Hematopoietic multipotent progenitor cell treated with erythropoietin and hydrocortisone succinate and interleukin-3 and kit ligand, for 17 days (in vitro differentiated cells): ENCODE data around the gene JPT2.

Experiments used
- DNase-seq: peaks from one replicate; pipeline ENCODE4 v3.0.0-alpha.2; 2015; ENCODE audit warnings: low spot score

JPT2 gene

DNA sequence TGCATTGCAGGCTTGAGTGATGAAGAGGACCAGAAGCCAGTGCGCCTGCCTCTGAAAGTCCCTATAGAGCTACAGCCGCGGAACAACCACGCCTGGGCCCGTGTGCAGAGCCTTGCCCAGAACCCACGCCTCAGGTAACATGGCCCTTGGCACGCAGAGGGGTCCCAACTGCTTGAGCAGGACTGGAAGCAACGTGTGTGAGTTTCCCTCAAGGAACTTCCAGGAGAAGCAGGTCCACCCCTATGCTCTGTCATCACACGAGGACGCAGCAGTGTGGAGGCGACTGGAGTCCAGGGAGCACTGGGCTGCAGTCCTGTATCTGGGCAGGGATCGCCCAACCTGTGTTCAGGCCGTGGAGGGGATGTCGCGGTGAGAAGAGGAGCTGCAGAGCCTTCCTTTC lies 25.1 kb upstream of the JPT2 start:
- no peak for DNase-seq

DNA sequence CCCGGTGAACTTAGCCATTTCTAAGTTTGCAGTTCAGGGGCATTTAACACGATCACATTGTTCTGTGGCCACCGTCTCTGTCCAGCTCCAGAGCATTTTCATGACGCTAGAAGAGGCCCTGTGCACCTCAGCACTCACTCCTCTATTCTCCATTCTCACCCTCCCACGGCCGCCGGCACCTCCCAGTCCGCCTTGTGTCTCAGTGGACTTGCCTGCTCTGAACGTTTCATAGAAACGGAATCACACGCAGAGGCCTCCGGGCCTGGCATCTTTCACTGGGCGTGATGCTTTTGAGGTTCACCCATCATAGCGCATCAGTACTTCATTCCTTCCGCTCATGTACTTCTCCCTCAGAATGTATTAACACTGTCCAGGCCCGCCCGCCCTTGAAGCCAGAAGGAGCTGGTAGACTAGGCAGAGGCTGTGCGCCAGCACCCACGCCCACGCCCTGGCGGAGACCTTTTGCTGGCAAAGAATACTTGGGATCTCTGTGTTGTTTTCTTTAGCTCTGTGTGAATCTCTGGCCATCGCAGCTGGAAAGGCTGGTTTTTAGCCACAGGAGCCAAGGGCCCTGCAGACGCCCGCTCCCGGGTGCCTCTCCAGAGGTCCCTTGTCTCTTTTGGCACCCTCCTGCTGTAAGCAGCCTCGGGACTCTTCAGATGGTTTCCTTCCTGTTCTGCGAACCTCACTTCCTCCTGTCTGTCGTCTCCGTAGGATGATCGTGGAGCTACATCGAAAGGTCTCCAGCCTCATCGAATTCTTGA lies 23.4 kb upstream of the JPT2 start:
- DNase-seq: no peak

DNA sequence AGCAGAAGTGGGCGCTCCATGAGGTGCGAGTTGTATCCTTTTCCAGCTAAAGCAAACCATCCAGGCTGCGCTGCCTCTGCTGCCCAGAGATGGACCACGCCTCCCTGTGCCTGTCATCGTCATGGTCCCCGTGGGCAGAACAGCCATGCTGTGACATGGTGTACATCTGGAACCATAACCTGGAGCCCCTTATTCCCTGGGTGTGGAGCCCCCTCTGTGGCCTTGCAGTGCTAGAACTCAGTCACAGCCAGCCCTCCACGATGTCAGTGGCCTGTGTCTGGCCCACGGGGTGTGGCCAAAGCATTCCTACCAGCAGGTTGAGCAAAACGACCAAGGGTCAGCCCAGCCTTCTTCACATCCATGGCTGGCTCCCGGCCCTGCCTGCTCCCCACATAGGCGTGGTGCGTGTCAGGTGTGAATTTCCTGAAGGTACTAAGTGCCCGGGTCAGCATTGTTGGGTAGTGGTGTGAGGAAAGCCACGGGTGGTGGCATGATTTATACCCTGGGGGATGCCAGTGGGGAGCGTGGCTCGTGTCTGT lies 22.7 kb upstream of the JPT2 start:
- no peak for DNase-seq

DNA sequence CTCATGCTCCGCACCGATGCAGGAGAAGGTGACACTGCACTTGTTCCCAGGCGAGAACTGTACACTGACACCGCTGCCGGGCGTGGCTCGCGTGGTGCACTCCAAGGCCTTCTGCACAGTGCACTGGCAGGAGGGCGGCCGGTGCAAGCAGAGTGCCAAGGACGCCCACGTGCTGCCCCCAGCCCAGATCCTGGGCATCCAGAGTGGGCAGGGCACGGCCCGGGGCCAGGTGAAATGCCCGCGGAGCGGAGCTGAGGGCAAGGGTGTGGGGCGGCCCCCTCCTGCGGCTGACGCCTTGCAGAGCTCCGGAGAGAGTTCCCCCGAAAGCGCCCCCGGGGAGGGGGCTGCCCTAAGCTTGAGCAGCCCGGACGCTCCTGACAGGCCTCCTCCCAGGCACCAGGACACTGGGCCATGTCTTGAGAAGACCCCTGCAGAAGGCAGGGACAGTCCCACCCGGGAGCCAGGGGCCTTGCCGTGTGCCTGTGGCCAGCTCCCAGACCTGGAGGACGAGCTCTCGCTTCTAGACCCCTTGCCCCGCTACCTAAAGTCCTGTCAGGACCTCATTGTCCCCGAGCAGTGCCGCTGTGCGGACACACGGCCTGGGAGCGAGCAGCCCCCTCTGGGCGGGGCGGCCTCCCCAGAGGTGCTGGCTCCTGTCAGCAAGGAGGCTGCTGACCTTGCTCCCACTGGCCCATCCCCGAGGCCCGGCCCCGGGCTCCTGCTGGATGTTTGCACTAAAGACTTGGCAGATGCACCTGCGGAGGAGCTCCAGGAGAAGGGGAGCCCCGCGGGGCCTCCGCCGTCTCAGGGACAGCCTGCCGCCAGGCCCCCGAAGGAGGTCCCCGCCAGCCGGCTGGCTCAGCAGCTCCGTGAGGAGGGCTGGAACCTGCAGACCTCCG lies 21.9 kb upstream of the JPT2 start:
- DNase-seq: no peak

DNA sequence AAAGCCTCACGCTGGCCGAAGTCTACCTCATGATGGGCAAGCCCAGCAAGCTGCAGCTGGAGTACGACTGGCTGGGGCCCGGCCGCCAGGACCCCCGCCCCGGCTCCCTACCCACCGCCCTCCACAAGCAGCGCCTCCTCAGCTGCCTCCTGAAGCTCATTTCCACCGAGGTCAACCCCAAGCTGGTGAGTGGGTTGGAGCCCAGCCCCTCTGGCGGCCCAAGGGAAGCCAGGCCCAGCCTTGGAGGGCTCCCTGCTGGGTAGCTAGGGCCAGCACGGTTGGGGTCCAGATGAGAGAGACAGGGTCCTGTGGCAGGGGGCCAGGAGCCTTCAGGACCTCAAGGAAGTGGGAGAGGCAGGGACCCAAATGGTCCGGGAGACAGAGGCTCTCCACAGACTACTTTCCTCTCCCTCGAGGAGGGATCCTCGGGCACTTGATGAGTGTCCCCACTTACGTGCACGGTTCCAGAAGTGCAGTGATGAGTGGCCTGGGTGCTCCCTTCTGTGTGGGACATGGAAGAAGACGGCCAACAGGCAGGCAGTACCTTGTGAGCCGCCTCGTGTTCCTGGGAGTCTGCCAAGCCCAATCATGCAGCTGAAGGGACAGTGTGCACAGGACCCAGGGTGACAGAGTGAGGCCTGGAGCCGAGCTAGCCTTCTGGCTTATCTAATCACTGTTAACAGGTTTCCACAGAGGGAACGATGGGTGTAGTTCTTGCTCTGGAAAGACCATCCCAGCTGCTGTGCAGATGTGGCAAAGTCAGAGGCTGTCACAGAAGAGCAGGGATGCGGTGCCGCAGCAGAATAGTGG lies 21.1 kb upstream of the JPT2 start:
- DNase-seq: peak; percentile 50

DNA sequence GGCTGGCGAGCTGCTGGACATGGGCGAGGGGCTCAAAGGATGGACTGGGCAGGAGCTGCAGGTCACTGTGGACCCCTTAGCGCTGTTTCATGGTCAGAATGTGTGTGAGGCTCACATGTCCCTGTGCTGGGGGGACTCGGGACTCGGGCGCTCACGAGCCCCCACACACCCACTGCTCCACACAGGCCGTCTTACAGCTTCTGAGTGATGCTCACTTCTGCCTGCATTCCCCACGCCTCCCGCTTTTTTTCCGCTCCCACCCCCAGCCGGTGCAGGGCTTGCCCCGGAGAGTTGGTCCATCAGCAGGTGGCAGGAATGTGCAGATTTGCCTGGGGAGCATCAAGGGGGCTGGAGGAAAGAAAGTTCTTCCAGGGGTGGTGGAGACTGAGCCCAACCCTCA lies 20.2 kb upstream of the JPT2 start:
- no peak for DNase-seq

DNA sequence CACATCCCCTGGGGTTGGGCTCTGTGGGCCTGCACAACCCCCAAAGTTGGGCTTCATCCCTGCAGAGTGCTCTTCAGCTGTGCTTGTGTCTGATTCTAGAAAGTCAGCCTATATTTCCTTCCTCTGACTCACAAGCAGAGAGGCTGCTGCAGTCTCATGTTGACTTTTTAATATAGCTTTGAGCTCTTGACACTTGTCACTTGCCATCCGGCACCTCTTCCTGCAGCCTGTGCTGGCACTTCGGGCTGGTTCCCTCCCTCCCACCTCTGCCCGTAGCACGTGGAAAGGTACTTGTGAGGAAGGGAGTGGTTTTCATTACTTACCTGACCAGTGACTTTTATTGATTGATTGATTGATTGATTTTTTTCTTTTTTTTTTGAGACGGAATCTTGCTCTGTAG lies 19.0 kb upstream of the JPT2 start:
- no peak for DNase-seq

DNA sequence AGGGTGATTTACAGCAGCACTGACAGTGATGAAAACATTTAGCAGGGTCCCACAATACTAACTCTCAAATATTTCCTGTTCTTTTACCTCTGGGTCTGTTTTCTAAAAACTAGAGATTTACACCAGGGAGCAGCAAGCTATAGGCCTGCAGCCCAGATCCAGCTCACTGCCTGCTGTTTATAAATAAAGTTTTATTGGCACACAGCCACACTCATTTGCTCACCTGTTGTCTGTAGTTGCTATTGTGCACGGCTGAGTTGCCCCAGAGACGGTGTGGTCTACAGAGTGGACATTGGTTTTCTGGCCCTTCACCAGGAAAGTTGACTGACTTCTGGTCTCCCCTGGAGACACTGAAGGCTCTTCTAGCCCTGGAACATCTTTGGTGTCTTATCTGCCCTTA lies 16.3 kb upstream of the JPT2 start:
- no peak for DNase-seq

DNA sequence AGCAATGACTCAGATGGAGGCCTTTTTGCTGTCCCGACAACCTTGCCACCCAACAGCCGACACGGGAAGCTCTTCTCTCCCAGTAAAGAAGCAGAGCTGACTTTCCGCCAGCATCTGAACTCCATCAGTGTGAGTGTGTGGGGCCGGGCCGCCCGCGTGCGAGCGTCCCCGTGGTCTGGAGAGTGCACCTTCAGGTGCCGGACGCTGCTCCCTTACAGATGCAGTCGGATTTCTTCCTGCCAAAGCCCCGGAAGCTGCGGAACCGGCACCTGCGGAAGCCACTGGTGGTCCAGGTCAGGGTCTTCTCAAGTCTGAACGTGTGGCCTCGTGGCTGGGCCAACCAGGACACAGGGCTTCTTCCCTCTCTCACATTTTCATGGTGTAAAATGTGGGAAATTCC lies 15.5 kb upstream of the JPT2 start:
- no peak for DNase-seq

DNA sequence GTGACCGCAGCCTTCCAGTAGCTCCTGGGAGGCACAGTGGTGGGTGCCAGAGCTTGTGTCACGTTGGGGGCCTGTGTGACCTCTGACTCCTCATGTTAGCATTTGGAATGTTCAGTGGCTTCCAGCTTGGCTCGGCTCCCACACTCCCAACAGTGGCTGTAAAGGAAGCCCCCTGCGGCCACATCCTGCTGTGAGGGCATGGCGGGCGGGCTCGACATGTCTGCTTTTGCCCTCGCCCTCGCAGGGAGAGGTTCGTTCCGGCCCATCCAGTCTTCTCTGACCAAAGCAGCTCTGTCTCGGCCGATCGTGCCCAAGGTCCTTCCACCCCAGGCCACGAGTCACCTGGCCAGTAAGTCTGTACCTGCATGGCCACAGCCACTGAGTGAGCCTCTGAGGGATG lies 12.2 kb upstream of the JPT2 start:
- DNase-seq: no peak

DNA sequence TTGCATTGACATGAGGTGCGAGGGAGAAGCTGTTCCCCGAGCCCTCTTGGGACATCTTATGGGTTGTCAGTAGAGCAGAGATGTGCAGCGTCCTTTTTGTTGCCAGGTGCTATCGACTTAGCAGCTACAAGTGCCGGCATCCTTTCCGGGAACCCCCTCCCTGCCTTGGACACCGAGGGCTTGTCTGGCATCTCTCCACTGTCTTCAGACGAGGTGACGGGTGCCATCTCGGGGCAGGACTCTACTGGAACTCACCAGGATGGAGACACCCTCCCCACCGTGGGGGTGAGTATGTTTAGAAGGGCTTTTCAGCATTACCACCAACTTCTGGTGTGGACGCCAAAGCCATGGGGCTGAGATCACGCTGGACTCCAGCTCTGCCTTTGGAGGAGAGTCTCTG lies 11.8 kb upstream of the JPT2 start:
- DNase-seq: no peak

DNA sequence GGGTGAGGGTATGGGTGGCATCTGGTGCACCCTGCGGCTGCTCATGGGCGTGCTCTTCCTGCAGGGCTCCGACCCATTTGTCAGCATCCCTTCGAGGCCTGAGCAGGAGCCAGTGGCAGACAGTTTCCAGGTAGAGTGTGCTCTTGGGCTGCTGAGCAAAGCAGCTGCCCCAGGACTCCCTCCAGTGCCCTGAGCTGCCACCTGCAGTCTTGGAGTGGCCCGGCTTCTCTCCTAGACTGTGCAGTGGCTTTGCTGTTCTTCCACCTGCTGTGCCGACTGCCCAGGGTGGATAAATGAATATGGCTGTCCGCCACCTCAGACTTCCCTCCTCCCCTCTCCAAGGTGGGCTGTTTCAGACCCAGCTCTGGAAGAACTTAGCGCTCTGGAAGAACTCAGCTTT lies 10.8 kb upstream of the JPT2 start:
- DNase-seq: no peak

DNA sequence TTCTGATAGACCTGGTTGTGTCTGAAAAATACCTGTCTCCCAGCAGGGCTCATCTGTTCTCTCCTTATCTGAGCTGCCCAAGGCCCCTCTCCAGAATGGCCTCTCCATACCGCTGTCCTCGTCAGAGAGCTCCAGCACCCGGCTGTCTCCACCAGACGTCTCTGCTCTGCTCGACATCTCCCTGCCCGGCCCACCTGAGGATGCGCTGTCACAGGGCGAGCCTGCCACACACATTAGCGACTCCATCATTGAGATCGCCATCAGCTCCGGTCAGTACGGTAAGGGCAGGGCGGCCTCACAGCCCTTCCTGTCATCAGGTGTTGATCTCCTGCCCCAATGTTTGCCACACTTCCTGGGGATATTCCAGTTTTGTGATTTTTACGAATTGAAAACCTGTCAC lies 10.2 kb upstream of the JPT2 start:
- DNase-seq: no peak

DNA sequence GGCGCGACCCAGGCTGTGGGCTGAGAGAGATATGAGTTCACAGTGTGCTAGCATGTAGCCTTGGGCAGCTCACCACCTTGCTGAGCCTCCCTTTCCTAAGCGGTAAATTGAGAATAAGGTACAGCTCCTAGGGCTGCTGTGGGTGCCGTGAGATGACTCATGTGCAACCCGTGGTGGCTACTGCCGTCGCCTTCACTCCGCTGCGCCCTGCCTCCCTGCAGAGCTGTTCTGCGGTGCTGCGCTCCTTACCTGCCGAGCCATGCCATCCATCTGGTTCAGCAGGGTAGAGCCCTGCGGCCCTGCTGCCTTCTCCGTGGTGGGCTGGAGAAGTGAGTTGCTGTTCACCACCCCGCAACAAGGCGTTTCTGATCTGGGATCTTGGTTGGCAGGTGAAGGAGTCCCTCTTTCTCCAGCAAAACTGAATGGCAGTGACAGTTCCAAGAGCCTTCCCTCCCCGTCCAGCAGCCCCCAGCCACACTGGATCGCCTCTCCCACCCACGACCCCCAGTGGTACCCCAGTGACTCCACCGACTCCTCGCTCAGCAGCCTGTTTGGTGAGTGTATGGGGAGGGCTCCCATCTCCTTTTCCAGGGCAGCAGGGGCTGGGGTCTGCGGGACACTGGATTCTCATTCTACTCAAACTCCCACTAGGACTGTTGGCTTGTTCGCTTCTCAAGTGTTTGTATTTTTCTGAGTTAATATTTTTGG lies 9.3 kb upstream of the JPT2 start:
- DNase-seq: no peak

DNA sequence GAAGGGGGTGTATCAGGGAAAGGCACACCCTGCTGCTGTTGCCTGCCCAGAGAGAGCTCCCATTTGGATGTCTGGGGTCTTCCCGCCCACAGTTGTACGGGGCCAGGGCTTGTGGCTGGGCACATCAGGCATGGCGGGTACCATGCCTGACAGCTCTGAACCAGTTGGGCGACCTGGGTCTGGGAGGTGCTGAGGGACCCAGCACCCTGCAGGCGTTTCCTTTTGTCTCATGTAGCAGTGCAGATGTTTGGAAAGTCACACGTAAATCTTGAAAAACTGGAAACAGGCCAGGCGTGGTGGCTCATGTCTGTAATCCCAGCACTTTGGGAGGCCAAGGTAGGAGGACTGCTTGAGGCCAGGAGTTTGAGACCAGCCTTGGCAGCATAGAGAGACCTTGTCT lies 8.4 kb upstream of the JPT2 start:
- DNase-seq: no peak

DNA sequence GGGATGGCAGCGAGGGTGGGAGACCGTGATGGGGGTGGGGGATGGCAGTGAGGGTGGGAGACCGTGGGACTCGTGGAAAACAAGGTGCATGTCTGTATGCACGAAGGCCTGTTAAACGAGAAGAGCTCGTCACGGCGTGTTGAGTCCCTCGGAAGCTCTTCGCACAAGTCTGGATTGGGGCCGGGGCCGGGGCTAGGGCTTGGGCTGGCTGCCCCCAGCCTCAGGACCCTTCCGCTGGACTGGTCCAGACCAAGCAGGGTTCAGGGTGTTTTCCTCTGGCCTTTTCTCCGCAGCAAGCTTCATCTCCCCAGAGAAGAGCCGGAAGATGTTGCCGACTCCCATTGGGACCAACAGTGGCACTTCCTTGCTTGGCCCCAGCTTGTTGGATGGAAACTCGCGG lies 7.7 kb upstream of the JPT2 start:
- no peak for DNase-seq

DNA sequence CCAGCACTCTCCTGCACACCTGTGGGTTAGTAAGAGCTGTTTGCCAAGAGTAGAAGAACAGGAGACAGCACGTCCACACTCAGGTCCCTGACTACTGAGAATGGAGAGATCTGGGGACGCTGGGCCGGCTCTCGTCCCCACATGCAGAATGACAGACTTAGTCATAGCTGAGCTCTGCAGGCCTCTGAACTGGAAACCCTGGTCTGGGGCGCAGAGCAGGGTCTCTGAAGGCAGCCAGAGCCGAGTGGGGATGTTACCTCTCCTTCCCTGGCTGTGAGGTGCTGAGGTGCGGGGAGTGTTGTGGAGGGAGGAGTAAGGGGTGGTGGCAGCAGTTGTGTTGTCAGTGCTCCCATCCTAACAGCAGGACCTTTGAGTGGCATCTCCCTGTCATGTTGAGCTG lies 7.2 kb upstream of the JPT2 start:
- no peak for DNase-seq

DNA sequence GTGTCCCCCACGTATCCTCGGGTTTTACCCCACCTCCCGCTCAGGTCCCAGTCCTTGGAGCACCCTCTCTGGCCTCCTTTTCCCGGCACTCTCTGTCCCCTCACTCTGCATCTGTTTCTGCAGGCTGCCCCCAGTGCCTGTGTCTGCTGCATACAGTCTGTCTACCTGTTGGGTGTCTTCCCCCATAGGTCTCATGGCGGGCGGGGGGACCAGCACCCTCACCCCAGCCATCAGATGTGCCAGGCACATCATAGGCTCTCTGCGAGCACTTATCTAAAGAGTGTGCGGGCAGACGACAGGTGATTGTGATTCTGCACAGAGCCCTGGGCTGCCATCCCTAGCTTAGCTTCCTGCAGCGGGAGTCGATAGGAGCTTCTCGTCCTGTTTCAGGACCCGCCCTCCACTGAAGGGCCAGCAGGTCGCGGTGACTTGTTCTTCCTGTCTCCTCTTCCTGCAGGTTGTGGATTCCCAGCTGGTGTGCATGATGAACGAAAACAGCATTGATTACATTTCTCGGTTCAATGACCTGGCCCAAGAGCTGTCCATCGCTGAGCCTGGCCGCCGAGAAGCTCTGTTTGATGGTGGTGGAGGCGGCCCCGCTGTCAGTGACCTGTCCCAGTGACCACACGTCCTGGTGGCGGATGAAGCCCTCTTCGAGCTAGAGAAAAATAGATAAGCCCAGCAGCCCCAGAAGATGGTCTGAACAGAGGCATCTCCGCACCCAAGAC lies 4.5 kb upstream of the JPT2 start:
- no peak for DNase-seq

DNA sequence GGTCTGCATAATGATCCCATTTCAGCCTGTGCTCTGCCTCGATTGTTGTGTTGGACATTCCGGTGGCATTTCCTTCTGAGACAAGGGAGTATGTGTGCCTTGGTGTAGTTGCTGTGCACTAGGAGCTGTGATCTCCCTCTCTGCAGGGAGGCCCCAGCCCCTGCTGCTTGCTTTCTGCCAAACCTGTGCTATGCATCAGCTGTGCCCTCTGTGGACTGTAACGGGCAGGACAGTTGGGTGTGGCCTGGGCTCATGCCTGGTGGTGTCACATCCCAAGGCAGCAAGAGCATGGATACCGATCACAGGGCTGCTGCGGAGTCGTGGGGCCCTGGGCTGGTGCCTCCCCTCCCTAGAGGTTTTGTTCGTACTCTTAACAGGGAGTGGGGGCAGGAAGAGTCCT lies 3.8 kb upstream of the JPT2 start:
- no peak for DNase-seq

DNA sequence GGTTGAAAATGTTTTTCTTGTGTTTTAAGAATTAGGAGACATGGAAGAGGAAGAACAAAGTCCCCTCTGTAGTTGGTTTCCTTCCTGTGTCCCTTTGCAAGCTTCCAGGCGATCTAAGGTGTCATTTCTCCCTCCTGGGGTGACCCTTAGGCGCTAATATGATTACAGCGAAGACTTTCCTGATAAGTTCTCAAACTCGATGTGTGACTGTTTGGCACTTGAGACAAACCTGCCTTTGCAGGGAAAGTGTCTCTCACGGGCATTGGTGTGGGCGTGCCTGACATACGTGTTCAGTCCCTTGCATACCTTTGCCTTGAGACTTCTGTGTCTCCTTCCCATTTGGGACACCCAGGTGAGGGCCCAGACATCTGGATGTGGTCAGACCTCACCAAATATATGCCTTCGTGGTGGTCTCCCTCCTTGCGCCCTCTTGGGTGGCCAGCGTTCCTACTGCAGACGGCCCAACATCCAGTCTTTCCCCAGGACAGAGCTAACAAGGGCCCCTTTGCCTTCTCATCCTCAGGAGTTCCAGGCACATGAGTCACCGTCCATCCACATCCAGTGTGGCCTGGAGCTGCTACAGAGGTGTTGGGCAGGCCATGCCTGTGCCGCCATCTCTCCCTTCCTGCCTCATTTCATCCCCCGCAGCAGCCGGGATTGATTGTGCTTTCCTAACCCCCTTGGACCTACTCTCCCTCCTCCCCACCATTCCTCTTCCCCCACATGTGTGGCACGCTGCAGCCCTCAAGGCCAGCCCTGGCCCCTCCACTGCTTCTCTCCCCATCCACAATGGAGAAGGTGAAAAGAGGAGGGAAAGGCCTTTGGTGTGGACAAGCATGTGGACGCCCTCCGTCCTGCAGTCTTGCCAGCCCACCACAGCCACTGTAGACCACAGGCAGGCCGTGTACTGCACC lies 3.1 kb upstream of the JPT2 start:
- no peak for DNase-seq
